8988T (cell line): Measurements from ENCODE around the gene PJA2.
"Not testable (repeated sequence)": the region's sequence is repeated elsewhere in the genome, so short reads cannot be mapped to it uniquely, and the experiment has no call there.

Source experiments
- DNase-seq: peaks from one replicate; pipeline ENCODE4 v3.0.0; 2011

PJA2 gene

GRCh38 chr5:109409844-109410388 is at the start of gene PJA2:
PJA2 (minus strand) TSS chr5:109409974; CDS start chr5:109383433, 26,541 bp downstream.
- peak; percentile 63 for DNase-seq

- peak; percentile 13 for DNase-seq
Measured at GRCh38 chr5:109455598-109456096, 45.9 kb upstream of the PJA2 start.

- no peak for DNase-seq
Measured at GRCh38 chr5:109454731-109455505, 45.1 kb upstream of the PJA2 start.

GRCh38 chr5:109453251-109453650 is 43.5 kb upstream of the PJA2 start:
- no peak for DNase-seq

GRCh38 chr5:109452661-109453060 is 42.9 kb upstream of the PJA2 start:
- DNase-seq, result no peak

GRCh38 chr5:109451146-109451545 is 41.4 kb upstream of the PJA2 start:
- DNase-seq, result no peak

GRCh38 chr5:109450129-109450877 is 40.5 kb upstream of the PJA2 start:
- DNase-seq, result no peak

GRCh38 chr5:109448838-109449237 is 39.1 kb upstream of the PJA2 start:
- no peak for DNase-seq

GRCh38 chr5:109439590-109439989 is 29.8 kb upstream of the PJA2 start:
- no peak for DNase-seq

- DNase-seq, result no peak
Measured at GRCh38 chr5:109426075-109426474, 16.3 kb upstream of the PJA2 start.

GRCh38 chr5:109425521-109425920 is 15.7 kb upstream of the PJA2 start:
- DNase-seq, result not testable (repeated sequence)

- DNase-seq, result no peak
Measured at GRCh38 chr5:109421956-109422355, 12.2 kb upstream of the PJA2 start.

- no peak for DNase-seq
Measured at GRCh38 chr5:109418712-109419352, 9.1 kb upstream of the PJA2 start.

- DNase-seq, result no peak
Measured at GRCh38 chr5:109416882-109417281, 7.1 kb upstream of the PJA2 start.

- DNase-seq, result not testable (repeated sequence)
Measured at GRCh38 chr5:109413921-109414461, 4.2 kb upstream of the PJA2 start.

- DNase-seq, result no peak
Measured at GRCh38 chr5:109413458-109413857, 3.7 kb upstream of the PJA2 start.

GRCh38 chr5:109412981-109413402 is 3.2 kb upstream of the PJA2 start:
- DNase-seq, result no peak

- no peak for DNase-seq
Measured at GRCh38 chr5:109411627-109412026, 1.9 kb upstream of the PJA2 start.

- no peak for DNase-seq
Measured at GRCh38 chr5:109411149-109411514, 1.4 kb upstream of the PJA2 start.

- DNase-seq, result no peak
Measured at GRCh38 chr5:109410389-109411148, 795 bp upstream of the PJA2 start.

- DNase-seq, result peak; percentile 34
Measured at GRCh38 chr5:109408991-109409843, 557 bp downstream of the PJA2 start.
